ENCODE measurements around the gene ZNF439.
"Not testable (repeated sequence)": the region's sequence is repeated elsewhere in the genome, so short reads cannot be mapped to it uniquely, and the experiment has no call there.

DNA sequence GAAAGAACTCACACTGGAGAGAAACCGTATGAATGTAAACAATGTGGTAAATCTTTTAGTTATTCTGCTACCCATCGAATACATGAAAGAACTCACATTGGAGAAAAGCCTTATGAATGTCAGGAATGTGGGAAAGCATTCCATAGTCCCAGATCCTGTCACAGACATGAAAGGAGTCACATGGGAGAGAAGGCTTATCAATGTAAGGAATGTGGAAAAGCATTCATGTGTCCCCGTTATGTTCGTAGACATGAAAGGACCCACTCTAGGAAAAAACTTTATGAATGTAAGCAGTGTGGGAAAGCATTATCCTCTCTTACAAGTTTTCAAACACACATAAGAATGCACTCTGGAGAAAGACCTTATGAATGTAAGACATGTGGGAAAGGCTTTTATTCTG lies 19.2 kb downstream of the ZNF439 start:
- TF ChIP-seq EZH2 (IDR thresholded peaks at IDR 0.05; ENCODE audit: borderline replicate concordance, low read depth, low read length, severe bottlenecking), result not testable (repeated sequence)
- TF ChIP-seq, protein P1, sequence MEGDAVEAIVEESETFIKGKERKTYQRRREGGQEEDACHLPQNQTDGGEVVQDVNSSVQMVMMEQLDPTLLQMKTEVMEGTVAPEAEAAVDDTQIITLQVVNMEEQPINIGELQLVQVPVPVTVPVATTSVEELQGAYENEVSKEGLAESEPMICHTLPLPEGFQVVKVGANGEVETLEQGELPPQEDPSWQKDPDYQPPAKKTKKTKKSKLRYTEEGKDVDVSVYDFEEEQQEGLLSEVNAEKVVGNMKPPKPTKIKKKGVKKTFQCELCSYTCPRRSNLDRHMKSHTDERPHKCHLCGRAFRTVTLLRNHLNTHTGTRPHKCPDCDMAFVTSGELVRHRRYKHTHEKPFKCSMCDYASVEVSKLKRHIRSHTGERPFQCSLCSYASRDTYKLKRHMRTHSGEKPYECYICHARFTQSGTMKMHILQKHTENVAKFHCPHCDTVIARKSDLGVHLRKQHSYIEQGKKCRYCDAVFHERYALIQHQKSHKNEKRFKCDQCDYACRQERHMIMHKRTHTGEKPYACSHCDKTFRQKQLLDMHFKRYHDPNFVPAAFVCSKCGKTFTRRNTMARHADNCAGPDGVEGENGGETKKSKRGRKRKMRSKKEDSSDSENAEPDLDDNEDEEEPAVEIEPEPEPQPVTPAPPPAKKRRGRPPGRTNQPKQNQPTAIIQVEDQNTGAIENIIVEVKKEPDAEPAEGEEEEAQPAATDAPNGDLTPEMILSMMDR (IDR thresholded peaks at IDR 0.05; ENCODE audit: borderline replicate concordance, extremely low read depth, low read length, poor library complexity, severe bottlenecking), result not testable (repeated sequence)

All from DND-41 (cell line).